GM12892 (cell line): Measurements from ENCODE around the gene ATXN1.

ENCODE experiments used
- DNase-seq: peaks from one replicate; pipeline ENCODE4 v3.0.0; 2011; ENCODE audit not compliant: insufficient read length
- FAIRE-seq: peaks from 2 replicates; lab custom pipeline; 2011; peaks lifted over from hg19 to GRCh38; lab: Jason Lieb, UNC
- POLR2A ChIP-seq: IDR thresholded peaks from 2 replicates; pipeline ENCODE4 v1.6.1; 2011; ENCODE audit warnings: low read depth, low read length, control low read depth
- POLR2AphosphoS5 ChIP-seq: IDR thresholded peaks from 2 replicates; pipeline ENCODE4 v1.6.1; 2011; ENCODE audit warnings: low read depth, low read length, control low read depth
- TAF1 ChIP-seq: IDR thresholded peaks from 2 replicates; pipeline ENCODE4 v1.6.1; 2011; ENCODE audit warnings: low read depth, mild to moderate bottlenecking, control low read depth, low read length, borderline replicate concordance

The ATXN1 gene

DNA sequence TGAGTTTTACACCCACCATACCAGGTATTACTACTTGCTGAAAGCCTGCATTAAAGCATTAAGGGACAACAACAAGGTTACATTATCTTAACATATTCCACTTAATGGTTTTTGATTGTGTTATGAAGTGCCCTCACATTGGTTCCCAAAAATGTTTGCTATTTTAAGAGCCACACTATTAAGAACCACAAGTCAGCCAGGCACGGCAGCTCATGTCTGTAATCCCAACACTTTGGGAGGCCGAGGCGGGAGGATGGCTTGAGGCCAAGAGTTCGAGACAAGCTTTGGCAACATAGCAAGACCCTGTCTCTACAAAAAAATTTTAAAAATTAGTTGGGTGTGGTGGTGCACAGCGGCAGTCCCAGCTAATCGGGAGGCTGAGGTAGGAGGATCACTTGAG lies 28.2 kb downstream of the ATXN1 start:
- DNase-seq (no peak), FAIRE-seq (no peak)
- TF ChIP-seq TAF1 (no peak), POLR2A (no peak), POLR2AphosphoS5 (no peak)

DNA sequence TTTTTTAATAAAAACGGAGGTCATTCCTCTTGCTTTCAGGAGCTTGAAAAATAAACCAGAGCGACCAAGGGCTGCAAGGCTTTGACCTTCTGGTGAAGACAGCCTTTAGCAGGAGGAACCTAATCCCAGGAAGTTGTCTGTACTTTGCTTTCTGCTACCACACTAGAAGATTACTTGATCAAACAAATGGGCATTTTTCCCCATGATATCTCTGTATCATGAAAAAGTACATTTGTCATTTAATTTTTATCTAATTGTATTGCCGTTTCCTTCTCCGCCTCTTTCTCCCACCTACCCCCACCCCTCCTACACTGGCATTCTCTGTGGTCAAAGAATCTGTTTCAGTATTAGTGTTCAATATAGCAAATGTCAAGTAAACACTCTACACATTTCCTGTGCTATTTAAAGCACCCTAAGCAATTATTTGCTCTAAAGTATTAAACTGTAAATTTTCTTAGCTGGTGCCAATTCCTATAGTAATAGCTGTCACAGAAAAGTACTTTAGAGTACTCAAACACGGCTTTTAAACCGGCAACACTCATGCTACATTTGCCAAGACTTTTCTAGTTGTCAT lies 29.7 kb downstream of the ATXN1 start:
- DNase-seq, result peak; percentile 13
- no peak for TF ChIP-seq POLR2A
- no peak for TF ChIP-seq POLR2AphosphoS5
- TF ChIP-seq TAF1, result no peak
- peak; percentile 76 for FAIRE-seq

DNA sequence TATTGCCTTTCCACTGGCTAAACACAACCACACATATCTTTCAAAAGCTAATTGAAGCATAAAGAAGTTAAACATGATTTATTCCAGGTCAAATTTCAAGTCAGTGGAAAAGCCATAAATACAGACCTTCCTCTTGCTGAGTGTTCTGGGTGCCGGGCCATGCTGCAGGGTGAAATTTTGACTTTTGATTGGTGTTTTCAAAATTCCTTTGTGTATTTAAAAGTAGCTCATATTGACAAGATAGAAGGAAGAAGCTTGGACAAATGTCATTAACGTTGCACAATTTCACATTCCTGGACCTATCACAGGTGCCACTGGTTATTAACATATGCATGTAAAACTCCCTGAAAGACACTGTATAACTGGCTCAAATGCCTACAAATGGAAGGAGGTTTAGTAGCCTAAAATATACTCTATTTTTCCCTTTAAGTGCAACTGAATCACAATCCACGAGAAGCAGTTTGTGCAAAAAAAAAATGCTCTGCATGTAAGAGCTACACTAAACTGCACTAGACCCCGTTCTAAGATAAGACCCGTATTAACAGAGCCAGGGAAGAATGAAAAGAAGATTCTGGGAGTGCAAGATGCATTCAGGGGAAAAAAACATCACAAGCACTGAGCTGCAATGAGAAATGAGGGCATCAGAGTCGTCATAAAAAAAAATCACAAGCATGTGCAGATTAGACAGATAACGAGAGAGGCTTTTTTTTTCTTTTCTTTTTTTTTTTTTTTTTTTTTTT lies 30.4 kb downstream of the ATXN1 start:
- no peak for TF ChIP-seq TAF1
- no peak for TF ChIP-seq POLR2A
- TF ChIP-seq POLR2AphosphoS5, result no peak
- DNase-seq (no peak), FAIRE-seq (no peak)

DNA sequence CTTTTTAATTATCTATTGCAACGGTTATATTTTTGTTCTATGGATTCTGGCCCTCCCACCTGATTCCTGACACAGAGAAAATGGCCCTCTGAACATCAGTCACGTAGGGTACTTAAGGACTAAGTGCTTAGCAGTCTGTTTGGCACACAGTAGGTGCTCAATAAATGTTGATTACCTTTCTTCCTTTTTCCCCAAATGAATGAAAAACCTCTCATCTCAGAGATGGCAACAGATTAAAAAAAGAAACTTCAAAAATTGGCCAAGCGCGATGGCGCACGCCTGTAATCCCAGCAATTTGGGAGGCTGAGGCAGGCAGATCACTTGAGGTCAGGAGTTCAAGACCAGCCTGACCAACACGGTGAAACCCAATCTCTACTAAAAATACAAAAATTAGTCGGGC lies 31.5 kb downstream of the ATXN1 start:
- FAIRE-seq (no peak), DNase-seq (no peak)
- TF ChIP-seq POLR2AphosphoS5, result no peak
- TF ChIP-seq TAF1, result no peak
- no peak for TF ChIP-seq POLR2A

DNA sequence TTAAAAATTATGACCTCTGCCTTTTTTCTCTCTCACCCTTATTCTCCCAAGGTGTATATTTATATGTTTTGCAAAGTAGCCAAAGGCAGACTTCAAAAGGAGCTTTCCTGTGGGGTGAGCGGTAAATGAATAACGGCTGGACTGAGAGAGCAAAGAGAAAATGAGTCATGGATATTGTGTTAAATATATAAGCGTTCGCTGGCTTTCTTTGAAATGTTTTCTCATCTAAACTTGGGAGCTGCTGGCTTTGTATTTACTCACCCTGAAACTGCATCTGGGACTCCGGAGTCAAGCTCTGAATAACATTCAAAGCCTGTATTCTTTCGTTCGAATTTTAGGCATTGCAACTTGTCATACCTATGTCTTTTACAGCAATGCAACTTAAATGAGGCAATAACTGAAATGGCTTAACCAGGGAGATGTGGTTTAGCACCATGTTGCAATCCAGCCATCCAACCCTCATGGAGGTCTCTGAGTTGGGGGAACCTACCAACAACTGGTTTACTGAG lies 32.0 kb downstream of the ATXN1 start:
- FAIRE-seq (no peak), DNase-seq (no peak)
- TF ChIP-seq POLR2A, result no peak
- no peak for TF ChIP-seq POLR2AphosphoS5
- no peak for TF ChIP-seq TAF1

DNA sequence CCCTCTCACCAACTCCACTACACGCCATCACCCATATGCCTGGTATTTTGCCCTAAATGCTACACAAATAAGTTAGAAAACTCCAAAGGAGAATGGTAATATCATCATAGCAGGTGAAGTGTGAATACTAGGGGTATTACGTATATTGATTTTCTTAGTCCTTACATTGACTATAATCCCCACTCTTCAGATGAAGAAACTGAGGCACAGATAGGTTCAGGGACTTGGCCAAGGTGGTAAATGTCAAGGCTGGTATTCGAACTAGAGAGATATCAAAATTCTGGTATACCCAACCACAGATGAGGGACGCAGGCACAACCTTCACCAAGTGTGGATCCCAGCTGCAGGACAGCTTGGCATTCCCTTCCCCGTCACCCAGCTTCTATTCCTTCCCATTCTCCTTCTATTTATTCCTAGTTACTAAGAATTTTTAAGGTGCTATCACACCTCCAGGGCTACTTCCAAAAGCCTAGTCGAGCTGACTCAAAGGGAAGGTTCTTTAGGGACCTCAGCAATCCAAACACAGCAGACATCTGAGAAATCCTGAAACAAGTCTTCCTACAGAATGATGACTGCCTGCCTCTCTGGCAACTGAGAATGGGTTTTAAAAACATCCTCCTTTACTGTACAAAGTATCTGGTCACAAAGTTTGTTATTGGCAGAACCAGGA lies 32.6 kb downstream of the ATXN1 start:
- no peak for FAIRE-seq
- no peak for DNase-seq
- TF ChIP-seq TAF1, result no peak
- TF ChIP-seq POLR2AphosphoS5, result no peak
- no peak for TF ChIP-seq POLR2A

DNA sequence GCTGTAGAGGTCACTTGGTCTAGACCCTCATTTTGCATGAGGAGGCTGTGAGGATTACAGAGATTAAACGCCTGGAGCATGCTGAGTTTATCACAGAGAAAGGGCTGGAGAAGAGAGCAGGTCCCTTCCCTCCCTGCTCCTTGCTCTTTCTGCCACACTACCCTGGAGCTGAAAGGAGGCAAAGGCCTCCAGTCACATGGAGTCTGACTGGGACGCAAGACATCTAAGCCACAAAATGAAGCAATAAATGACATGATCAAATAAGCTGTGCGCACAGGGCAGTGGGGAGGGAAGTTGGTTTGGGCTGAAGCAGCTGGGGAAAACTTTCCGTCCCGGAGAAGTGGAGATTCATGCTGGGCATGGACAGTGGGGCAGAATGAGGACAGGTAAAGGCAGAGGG lies 33.3 kb downstream of the ATXN1 start:
- DNase-seq, result no peak
- TF ChIP-seq TAF1, result no peak
- no peak for FAIRE-seq

DNA sequence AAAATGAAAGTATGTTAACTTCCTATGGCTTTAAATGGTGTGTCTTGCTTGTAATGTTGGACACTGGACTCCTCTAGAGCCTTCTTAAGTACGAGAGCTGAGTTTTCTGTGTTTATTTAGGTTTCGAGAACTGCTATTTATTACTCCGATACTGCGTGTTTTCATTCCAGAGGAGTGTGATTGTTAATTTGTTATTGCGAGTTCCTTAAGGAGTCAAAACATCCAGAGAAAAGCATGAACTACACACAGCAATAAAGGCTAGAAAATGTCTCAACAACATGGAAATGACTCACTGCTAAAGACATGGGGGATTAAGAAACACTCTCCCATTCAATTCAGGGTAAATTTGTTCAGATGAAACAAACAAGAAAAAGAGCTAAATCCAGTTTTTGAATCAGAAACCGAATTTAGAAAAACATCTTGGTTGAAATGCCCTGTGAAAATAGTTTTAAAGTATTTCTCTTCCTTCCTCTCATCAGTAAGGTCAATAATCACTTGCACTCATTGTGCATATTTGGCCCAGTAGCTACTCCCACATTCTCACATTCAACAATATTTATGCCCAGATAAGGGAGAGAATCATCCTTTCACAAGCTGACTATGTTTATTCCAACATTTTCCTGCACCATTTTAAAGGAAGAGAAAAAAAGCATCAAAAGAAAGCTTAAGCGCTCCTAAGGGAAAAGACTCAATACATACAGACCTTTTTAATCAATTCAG lies 36.0 kb downstream of the ATXN1 start:
- no peak for FAIRE-seq
- TF ChIP-seq POLR2A, result no peak
- no peak for TF ChIP-seq POLR2AphosphoS5
- no peak for TF ChIP-seq TAF1
- no peak for DNase-seq

DNA sequence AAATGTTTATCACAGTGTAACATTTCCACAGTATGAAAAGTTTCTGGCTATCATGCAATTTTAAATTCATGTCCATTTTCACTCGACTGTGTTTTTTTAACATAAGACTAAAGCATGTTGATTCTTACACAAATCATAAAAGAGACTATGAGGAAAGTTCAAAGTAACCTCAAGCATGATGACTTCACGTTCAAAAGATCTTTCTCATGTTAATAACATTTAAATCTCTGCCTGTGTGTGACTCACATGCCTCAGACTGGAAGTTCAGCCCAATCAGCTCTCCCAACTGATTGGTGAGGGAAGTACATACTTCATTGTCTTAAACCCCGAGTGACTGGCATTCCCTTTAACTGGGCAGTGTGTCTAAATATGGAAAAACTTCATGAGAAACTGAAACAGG lies 37.4 kb downstream of the ATXN1 start:
- DNase-seq (no peak), FAIRE-seq (no peak)
- TF ChIP-seq POLR2AphosphoS5, result no peak
- TF ChIP-seq POLR2A, result no peak
- TF ChIP-seq TAF1, result no peak

DNA sequence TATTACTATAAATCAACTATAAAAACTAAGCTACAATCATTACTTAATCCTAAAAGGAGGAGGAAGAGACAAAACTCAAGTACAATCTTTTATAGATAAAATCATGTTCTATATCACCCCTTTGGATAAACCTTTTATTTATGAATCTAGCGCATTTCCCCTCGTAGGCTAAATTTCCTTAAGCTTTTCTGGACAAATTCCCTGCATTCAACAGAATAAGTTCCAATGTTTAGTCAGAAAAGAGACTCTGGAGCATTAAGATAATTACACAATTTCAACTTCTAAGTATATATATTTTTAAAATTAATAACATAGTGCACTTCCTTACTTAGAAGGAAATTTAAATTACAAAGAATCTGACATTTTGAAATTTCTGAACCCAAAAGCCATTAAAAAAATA lies 37.9 kb downstream of the ATXN1 start:
- FAIRE-seq (no peak), DNase-seq (no peak)
- TF ChIP-seq POLR2A (no peak), POLR2AphosphoS5 (no peak), TAF1 (no peak)

DNA sequence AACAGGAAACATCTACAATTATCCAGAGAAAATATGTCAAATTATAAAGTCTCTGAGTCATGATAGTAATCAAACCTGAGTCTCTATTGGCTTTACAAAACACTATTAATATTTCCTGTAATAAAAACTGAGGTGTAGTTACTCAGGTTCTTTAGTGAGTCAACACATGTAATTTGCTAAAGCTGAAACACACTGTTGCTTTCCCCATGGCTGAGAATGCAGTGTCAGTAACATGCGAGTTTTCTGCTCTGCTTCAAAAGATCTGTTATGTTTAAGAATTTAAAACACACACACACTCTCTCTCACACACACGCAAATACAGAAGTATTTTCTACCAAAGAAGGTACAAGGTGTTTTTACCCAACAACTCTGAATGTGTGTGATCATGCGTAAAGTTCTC lies 38.6 kb downstream of the ATXN1 start:
- DNase-seq (no peak), FAIRE-seq (no peak)
- TF ChIP-seq POLR2AphosphoS5 (no peak), TAF1 (no peak), POLR2A (no peak)

DNA sequence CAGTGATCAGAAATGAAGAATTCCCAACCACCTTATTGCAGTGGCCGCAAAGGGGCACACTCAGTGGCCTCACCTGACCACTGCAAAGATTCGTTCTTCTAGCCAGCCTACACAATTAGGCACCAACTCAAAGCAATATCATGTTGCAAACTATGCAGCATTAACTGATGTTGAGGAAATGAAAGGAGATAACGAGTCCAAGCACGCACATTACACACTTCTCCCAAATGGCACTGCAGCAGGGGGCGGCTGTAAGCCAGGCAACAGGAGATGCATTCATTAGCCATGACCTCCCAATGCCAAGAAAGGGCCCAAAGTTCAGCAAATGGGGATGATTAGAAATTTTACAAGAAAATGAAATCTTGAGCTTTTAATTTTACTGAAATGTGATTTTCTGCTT lies 39.3 kb downstream of the ATXN1 start:
- FAIRE-seq, result no peak
- no peak for DNase-seq
- TF ChIP-seq POLR2AphosphoS5 (no peak), TAF1 (no peak), POLR2A (no peak)
